Mononuclear cell (primary cell): ENCODE measurements around the gene IPPK. TPM values are rescaled to one million over a fixed set of nuclear protein-coding genes. Genes with fewer than 3 reads are reported as not detected.
"Not testable (repeated sequence)": the region's sequence is repeated elsewhere in the genome, so short reads cannot be mapped to it uniquely, and the experiment has no call there.

Source experiments
- H3K27me3 ChIP-seq: 2 replicates; pipeline ENCODE4 v1.6.0; 2011; ENCODE audit warnings: low read length, control low read depth; ENCODE audit not compliant: insufficient read depth
- H3K4me1 ChIP-seq: 2 replicates; pipeline ENCODE4 v1.5.1; 2011; ENCODE audit warnings: mild to moderate bottlenecking, low read length, control low read depth; ENCODE audit not compliant: insufficient read depth
- H3K4me3 ChIP-seq: 2 replicates; pipeline ENCODE4 v1.5.1; 2011; ENCODE audit warnings: mild to moderate bottlenecking, low read length, moderate library complexity
- H3K9me3 ChIP-seq: 2 replicates; pipeline ENCODE4 v1.5.1; 2011; ENCODE audit warnings: low read depth, mild to moderate bottlenecking, control low read depth, low read length
- total RNA-seq: library from RNA; depleted of rRNA; stranded (reverse); fragments of >200 nt; gene quantifications from one replicate; pipeline ENCODE4 v1.2.3, GENCODE V29; 2012

Gene IPPK
- total RNA-seq, 1 donor: 4.7 TPM

- Histone ChIP-seq H3K9me3 (no peaks in the 10 kb centered on the region), H3K4me1 (peaks cover 10% of the 10 kb centered on the region), H3K4me3 (no peak overlapping the region), H3K27me3 (no peaks in the 10 kb centered on the region)
Measured at GRCh38 chr9:92592946-92593861, 76.7 kb downstream of the IPPK start.

GRCh38 chr9:92592537-92592936, 77.4 kb downstream of the IPPK start:
- H3K9me3 ChIP-seq: no peaks in the 10 kb centered on the region
- H3K27me3 ChIP-seq: no peaks in the 10 kb centered on the region
- no peak overlapping the region for H3K4me3 ChIP-seq
- H3K4me1 ChIP-seq: peaks cover 10% of the 10 kb centered on the region

GRCh38 chr9:92590377-92590776, 79.6 kb downstream of the IPPK start:
- peaks cover 7% of the 10 kb centered on the region for H3K4me1 ChIP-seq
- H3K27me3 ChIP-seq: no peaks in the 10 kb centered on the region
- H3K9me3 ChIP-seq: no peaks in the 10 kb centered on the region
- no peak overlapping the region for H3K4me3 ChIP-seq

- H3K4me1 ChIP-seq: peaks cover 7% of the 10 kb centered on the region
- no peaks in the 10 kb centered on the region for H3K27me3 ChIP-seq
- no peak overlapping the region for H3K4me3 ChIP-seq
- H3K9me3 ChIP-seq: no peaks in the 10 kb centered on the region
Measured at GRCh38 chr9:92589923-92590322, 80.0 kb downstream of the IPPK start.

GRCh38 chr9:92576175-92576574, 93.8 kb downstream of the IPPK start:
- Histone ChIP-seq H3K27me3 (no peaks in the 10 kb centered on the region), H3K9me3 (no peaks in the 10 kb centered on the region), H3K4me3 (no peak overlapping the region), H3K4me1 (peaks cover 5% of the 10 kb centered on the region)

- H3K4me3 ChIP-seq, H3K27me3 ChIP-seq, H3K9me3 ChIP-seq, H3K4me1 ChIP-seq: not testable (repeated sequence)
Measured at GRCh38 chr9:92573612-92574011, 96.3 kb downstream of the IPPK start.

GRCh38 chr9:92571871-92572270, 98.1 kb downstream of the IPPK start:
- H3K27me3 ChIP-seq, H3K4me3 ChIP-seq, H3K4me1 ChIP-seq, H3K9me3 ChIP-seq: not testable (repeated sequence)

- H3K27me3 ChIP-seq: no peaks in the 10 kb centered on the region
- H3K4me3 ChIP-seq: no peak overlapping the region
- no peaks in the 10 kb centered on the region for H3K4me1 ChIP-seq
- H3K9me3 ChIP-seq: peaks cover 4% of the 10 kb centered on the region
Measured at GRCh38 chr9:92564982-92565381, 104.9 kb downstream of the IPPK start.

DNA sequence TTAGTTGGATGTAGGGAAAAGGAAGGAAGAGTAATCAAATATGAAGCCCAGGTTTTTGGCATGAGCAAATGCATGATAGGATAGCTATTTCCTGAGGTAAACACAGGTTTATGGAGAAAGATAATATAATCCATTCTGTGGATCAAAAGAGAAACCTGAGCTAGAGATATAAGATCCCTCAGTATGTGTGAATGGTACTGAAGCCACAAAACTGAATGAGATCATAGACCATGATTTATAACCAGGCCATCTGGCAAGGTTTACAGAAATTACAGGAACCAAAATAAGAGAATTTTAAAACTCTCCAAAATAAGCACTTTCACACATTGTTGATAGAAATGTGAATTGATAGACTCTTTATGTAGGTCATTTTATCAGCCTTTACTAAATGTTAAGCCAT, 105.4 kb downstream of the IPPK start:
- H3K4me3 ChIP-seq: no peak overlapping the region
- H3K9me3 ChIP-seq: peaks cover 4% of the 10 kb centered on the region
- H3K27me3 ChIP-seq: no peaks in the 10 kb centered on the region
- no peaks in the 10 kb centered on the region for H3K4me1 ChIP-seq

Other genes with a start within 250 kb of the IPPK start
- gene OMD, start 245.7 kb downstream of the IPPK start, total RNA-seq: not detected
- gene ASPN, start 187.6 kb downstream of the IPPK start, total RNA-seq: not detected
- gene ECM2, start 134.1 kb downstream of the IPPK start, total RNA-seq: 0.31 TPM
- 27.9 TPM for gene BICD2, start 94.7 kb upstream of the IPPK start, total RNA-seq
- gene ZNF484, start 207.9 kb upstream of the IPPK start, total RNA-seq: 36.4 TPM